Stimulated activated CD8-positive, alpha-beta memory T cell treated with anti-CD3 and anti-CD28 coated beads, Interleukin-4, amount 100 ng/mL, for 24 hours (primary cell): ENCODE measurements around the gene C15orf39.

Experiments used
- DNase-seq: peaks from one replicate; pipeline ENCODE4 v3.0.0-alpha.2; 2020; ENCODE audit warnings: low read depth

C15orf39 gene

DNA sequence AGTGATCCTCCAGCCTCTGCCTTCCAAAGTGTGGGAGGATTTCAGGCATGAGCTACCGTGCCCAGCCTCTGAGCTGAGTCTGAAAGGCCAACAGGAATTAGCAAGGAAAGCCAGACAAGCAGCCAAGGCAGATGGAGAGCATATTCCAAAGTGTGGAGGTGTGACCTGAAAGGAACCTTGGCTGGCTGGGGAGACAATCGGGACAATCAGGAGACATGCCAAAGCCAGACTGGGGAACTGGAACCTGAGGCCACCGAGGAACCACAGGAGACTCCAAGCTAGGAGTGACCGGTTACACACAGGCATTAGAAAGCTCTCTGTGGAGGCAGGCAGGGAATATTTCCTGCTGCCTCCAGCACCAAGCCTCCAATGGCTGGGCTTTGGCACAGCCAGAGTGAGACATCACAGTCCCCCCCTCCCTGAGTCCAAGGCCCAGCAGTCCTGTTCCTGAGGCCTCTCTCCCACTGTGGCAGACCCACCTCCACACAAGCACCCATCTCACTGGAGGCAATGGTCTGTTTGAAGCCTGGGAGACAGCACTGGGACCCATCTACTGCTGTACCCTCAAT lies 4.5 kb upstream of the C15orf39 start:
- DNase-seq = no peak

DNA sequence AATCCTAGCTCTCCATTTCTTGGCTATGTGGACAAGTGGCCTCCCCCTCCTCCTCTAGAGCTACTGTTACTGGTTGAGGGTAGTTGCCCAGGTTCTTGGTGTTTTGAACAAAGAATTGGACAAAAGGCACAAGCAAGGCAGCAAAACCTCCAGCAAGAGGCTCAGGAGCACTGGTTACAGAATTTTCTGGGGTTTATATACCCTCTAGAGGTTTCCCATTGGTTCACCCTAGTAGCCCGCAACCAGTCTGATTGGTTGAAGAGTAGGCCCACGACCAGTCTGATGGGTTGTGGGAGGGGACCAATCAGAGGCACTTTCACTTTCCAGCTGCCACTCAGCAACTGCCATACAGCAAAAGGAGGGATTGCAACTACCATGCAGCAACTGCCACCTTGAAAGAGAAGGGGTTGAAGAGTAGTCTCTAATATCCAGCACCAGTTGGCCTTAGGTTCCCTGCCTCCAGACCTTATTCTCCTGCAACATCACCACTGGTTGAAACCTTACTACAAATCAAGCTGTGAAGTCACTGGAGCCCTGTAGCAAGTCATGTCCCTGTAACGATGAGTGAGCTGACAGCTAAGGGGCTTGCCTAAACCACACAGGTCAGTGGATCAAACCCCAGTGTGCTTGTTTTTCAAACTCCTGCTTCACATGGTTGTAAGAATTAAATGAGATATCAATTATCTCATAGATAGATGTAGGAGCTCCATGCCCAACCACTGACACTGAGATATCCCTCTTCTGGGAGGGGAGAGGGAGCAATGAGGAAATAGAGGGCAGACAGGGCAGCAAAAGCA lies 2.9 kb upstream of the C15orf39 start:
- DNase-seq = peak; percentile 18

DNA sequence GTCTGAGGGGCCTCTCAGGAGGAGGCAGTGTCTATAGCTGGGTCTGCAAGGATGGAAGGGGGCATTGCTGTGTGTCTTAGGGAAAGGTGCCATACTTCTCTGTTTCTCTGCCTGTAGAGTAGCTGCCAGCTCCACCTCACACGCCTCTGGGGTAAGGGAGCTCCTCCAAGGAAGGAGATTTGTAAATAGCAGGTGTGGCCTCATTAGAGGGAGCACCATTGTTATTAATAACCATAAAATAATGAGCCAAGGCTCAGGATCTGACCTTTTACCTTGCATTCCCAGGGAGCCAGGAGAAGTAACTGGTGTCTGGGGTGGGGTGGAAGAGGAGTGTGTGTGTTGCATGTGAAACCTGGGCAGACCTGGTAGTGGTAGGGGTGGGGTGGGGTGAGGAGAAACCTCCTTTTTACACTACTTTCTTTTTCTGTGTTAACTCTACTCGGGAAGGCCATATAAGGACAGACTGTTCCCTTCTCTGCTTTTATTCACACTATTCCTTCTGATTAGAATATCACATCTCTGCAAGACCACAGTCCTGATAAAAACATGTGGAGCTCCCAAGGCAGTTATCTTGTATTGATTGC lies 2.2 kb upstream of the C15orf39 start:
- no peak for DNase-seq

DNA sequence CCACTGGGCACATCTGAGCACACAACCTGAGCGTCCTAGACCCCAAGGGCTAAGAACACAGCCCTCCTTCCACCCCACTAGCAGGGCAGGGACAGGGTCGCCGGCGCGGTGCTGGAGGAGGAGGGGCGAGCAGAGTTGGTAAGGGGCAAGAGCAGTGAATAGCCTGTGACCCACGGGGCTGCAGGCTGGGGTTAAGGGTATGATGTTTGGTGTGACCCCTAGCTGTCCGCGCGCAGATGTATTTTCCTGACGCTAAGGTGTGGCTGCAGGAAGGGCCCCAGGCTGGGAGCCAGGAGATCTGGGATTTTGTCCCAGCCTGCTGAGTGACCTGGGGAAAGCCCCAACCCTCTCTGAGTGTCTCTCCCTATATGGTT lies 1.3 kb upstream of the C15orf39 start:
- DNase-seq = no peak

DNA sequence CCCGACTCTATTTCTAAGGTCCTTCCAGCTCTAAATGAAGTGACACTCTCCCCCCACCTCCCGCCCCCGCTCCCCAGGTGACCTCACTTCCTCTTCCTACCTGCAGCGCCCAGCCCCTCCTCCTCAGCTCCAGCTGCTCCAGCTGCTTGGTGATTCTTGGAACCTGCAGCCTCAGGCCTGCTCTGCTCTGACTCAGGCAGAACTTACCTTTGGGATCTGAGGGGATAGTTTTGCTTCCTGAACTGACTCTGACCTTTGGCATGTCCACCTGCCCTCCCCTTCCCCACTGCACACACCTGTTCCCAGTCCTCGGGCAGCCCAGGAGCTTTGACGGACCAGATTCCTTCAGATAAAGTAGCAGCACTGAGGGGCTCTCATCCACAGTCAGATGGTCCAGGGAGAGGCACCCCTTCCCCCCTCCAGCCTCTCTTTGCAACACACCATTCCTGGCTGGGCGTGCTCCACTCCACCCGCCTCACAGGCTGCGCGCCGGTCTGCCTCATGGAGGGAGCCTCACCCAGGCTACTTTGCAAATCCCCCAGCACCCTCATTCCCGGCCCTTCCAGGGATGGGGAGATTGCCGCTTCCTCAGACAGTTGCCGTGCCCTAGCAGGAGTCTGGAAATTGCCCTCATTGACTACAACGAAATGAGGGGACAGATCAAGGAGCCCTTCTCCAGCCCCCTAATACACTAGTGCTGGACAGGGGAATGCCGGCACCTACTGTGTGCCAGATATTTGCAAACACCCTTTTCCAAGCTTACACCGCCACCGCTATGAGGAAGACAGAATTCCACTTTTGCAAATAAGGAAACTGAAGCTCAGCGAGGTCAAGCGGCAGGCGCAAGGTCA lies 692 bp upstream of the C15orf39 start:
- peak; percentile 30 for DNase-seq

DNA sequence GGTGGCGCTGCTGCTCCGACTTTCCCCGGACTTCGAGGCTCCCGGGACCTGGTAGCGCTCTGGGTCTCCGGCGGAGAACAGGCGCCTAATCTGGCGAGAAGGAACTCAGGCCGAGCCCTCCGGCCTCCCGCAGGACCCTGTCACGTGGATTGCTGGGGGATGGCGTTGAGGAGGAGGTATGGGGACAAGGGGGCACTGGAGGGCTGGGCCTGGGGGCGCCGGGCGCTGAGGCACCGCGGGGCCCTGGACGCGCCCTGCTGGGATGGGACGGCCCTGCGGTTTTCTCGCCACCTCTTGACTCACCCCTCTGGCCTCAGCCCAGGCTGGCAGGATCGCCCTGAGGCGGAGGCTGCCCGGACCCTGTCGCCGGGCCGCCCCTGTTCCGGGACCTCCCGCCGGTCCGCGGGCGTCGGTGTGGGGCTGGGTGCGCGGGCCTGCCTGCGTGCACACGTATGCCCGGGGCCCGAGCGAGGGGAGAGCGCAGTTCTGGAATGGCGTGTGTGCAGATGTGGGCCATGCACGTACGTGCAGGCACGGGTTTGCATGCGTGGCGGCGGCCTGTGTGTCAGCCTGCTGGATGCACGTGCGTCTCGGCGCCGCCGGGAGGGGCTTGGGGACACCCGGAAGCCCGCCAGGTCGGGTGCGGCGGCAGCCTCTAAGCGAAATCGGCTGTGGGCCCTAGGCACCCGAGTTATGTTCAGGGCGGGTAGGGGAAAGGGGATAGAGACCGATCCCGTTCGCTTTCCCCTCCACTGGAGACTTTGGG lies 752 bp downstream of the C15orf39 start:
- DNase-seq = peak; percentile 73

DNA sequence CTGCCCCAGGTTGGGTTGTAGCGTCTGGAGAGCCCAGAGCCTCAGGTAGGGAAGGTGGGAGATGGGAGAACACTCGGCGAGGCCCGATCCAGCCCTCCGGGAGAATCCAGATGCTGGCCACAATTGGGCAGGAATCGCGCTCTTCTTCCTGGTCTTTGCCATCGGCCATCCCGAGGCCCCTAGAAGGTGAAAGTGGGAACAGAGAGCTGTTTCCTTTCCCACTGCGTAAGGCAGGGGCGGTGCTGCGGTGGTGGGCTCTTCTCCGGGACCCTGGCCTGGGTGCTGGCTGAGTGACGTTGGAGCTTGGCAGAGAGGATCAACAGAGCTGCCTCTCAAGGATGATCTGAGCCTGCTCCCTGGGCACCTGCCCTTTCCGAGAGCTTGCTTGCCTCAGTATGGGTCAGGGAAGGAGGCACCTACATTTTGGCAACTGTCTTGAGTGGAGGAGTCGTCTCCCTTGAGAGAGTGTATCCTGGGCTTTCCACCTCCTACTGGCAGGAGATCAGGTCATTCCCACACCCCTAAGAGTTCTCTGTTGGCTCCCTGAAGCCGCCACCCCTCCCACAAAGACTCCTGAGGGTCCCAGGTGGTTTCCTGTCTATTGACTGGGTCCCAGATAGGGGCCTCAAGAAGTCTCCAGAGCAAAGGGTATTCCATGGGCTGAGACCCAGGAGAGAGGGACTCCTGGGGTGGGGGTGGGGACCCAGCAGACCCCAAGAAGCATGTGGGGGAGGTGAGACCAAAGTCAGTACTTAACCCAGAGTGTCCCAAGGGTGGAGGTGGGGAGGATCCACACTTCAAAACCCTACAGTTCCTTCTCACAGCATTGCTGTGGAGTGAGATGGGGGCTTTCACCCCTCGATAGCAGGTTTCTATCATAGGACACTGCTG lies 1.6 kb downstream of the C15orf39 start:
- DNase-seq = no peak

DNA sequence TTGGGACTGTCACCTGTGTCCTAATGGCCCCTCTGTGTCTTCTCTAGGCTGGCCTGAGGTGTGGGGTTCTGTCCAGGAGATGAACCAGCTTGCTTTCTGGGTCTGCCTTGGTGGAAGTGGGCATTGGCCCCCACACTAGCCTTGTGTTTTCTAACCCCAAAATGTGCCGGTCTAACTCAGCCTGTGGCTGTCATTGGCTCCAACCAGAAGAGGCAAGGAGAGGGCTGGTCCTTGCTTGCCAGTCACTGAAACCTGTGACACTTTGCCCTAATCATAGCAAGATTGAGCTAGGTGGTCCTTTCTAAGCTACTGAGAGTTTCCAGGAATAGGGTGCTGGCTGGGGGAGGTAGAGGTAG lies 2.2 kb downstream of the C15orf39 start:
- no peak for DNase-seq

DNA sequence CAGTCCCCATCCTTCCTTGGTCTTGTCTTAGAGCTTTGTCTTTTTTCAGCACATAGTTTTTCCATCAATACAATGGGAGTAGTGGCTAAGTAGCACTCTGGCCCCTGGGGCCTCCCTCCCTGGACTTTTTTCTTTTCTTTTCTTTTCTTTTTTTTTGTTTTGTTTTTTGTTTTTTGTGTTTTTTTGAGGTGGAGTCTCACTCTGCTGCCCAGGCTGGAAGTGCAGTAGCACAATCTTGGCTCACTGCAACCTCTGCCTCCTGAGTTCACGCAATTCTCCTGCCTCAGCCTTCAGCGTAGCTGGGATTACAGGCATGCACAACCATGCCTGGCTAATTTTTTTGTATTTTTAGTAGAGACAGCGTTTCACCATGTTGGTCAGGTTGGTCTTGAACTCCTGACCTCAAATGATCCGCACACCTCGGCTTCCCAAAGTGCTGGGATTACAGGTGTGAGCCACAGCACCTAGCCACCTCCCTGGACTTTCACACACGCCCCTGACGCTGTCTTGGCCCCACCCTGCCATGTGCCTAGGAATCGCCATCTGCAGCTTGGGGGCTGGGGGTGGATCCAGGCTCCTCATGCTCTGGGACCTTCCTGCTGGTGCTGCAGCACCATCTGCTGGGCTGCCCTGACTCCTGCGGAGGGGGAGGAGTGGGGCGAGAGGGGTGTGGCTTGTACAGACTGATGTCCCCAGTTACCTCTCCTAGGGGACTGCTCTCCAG lies 2.8 kb downstream of the C15orf39 start:
- DNase-seq = peak; percentile 77

DNA sequence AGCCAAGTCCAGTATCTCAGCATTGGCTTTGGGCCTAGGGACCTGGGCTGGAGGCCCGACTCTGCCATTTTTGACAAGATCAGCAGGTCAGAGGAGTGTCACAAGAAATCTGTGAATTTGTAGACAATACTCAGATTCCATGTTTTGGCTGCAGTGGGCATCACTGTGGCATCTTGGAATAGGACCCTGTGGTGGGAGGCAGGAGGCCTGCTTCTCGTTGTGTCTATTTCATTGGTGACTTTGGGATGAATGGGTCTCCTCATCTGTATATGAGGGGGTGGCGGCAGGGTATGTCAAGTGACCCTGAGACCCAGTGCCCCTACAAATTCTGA lies 3.3 kb downstream of the C15orf39 start:
- no peak for DNase-seq

DNA sequence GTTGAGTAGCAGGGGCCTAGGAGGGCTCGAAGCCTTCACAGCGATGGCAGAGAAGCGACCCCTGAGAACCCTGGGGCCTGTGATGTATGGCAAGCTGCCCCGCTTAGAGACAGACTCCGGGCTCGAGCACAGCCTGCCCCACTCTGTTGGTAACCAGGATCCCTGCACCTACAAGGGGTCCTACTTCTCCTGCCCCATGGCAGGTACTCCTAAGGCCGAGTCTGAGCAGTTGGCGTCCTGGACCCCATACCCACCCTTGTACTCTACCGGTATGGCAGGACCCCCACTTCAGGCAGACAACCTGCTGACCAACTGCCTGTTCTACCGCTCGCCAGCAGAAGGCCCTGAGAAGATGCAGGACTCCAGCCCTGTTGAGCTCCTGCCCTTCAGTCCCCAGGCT lies 4.3 kb downstream of the C15orf39 start:
- no peak for DNase-seq

DNA sequence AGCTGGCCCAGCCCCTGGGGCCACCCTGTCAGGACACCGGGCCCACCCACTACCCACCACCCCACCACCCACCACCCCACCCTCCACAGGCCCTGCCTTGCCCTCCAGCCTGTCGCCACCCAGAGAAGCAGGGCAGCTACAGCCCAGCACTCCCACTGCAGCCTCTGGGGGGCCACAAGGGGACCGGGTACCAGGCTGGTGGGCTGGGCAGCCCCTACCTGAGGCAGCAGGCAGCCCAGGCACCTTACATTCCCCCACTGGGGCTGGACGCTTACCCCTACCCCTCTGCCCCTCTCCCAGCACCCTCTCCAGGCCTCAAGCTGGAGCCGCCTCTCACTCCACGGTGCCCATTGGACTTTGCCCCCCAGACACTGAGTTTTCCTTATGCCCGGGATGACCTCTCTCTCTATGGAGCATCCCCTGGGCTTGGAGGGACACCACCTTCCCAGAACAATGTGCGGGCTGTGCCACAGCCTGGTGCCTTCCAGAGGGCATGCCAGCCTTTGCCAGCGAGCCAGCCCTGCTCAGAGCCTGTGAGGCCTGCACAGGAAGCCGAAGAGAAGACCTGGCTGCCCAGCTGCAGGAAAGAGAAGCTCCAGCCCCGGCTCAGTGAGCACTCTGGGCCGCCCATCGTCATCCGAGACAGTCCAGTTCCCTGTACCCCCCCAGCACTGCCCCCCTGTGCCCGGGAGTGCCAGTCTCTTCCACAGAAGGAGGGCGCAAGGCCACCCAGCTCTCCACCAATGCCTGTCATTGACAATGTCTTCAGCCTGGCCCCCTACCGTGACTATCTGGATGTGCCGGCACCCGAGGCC lies 5.3 kb downstream of the C15orf39 start:
- no peak for DNase-seq

DNA sequence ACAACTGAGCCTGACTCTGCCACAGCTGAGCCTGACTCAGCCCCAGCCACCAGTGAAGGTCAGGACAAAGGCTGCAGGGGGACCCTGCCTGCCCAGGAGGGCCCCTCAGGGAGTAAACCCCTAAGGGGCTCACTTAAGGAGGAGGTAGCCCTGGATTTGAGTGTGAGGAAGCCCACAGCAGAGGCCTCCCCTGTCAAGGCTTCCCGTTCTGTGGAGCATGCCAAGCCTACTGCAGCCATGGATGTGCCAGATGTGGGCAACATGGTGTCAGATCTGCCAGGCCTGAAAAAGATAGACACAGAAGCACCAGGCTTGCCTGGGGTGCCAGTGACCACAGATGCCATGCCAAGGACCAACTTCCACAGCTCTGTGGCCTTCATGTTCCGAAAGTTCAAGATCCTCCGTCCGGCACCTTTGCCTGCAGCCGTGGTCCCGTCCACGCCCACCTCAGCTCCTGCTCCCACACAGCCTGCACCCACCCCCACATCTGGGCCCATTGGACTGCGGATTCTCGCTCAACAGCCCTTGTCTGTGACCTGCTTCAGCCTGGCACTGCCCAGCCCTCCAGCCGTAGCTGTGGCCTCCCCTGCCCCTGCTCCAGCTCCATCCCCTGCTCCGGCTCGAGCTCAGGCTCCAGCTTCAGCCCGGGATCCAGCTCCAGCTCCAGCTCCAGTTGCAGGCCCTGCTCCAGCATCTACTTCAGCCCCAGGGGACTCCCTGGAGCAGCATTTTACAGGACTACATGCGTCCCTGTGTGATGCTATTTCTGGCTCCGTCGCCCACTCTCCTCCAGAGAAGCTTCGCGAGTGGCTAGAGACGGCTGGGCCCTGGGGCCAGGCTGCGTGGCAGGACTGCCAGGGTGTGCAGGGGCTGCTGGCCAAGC lies 6.2 kb downstream of the C15orf39 start:
- no peak for DNase-seq

DNA sequence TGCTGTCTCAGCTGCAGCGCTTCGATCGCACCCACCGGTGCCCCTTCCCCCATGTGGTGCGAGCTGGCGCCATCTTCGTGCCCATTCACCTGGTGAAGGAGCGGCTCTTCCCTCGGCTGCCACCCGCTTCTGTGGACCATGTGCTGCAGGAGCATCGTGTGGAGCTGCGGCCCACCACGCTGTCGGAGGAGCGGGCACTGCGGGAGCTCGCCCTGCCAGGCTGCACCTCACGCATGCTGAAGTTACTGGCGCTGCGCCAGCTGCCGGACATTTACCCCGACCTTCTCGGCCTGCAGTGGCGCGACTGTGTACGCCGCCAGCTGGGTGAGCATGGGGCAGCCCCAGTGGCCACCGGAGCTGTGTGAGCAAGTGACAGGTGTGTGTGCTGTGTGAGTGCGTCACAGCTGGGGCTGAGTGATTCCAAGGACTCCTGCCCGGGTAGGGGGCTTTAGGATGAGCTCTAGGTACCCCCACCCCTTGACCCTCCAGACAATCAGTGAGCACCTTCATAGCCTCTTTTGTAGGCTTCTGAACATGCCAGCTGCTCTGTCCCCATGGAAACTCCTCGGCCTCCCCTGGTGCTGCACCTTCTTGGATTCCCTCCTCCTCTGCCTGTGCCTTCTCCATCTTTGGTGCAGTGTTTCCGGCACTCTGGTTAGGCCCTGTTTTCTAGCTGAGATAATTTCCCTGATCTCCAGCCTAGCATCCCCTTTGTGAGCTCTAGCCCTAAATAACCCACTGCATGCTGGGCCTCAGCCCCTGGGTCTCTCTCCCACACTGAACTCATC lies 7.0 kb downstream of the C15orf39 start:
- DNase-seq = no peak

DNA sequence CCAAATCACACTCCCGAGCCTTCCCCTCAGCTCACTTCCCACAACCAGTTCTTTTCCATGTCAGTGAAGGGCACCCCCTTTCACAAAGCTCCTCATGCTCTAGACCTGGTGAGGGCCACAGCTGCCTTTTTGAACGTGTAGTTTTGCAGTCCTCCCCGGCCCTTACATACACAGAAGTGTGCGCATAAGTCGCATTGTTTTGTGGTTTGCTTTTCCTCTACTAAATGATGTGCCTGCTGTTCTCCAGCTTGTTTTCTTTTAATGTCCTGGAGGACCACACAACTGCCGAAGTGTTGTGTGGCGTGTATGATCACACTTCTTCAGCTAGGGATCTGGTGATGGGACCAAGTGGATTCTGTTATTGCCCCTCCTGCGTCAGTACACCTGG lies 7.6 kb downstream of the C15orf39 start:
- DNase-seq = no peak

DNA sequence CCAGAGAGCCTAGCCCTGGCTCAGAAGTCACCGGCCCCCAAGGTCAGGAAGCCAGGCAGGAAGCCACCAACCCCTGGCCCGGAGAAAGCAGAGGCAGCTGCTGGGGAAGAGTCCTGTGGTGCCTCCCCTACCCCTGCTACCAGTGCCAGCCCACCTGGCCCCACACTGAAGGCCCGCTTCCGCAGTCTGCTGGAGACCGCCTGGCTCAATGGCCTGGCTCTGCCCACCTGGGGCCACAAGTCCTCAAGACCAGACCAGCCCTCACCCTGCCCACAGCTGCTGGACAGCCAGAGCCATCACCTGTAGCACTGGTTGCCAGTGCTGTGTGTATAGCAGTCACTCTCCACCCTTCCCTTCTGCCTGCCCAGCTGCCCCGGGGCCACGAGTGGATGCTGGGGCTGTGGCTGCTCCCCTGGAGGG lies 9.1 kb downstream of the C15orf39 start:
- no peak for DNase-seq

DNA sequence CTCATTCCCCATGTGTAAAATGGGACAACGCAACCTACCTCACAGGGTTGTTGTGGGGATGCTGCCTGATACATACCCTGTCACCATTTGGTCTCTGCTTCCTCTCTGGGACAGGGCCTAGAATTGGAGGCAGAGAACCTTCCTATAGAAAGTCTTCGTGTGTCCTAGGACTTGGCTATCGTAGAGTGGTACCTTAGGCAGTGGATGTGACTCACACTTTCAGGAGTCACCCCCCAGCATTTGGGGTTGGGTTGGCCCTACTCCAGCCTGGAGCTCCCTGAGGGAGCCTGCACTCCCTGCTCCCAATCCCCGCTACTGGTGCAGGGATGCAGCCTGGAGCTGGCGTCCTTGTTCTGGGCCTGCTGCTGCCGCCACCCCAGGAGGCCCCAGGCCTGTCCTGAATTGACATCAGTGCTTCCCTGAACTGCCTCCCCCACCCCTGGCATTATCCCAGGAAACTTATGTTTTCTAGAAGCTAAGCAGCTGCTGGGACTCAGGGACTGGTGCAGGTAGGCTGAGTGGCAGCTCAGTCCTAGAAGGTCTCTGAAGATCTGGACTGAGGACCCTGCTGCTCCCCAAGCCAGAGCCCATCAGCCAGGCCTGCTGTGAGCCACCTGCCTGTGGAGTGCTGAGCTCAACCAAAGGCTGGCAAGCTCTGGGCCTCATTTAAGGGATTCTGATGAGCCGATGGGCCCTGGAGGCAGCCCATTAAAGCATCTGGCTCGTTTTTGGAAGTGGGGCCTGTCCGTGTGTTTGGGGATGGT lies 9.9 kb downstream of the C15orf39 start:
- DNase-seq = no peak
